OCI-LY1 (cell line): ENCODE data around the gene ZNRF1.

Experiments
- H2AFZ ChIP-seq: fragments of 200-600 bp; sonication (generic), shearing (Covaris generic); 2 replicates; pipeline ENCODE4 v1.6.0; 2014; ENCODE audit warnings: antibody characterized with exemption, mild to moderate bottlenecking, low read length
- H3F3A ChIP-seq: fragments of 200-600 bp; sonication (generic), shearing (Covaris generic); 2 replicates; pipeline ENCODE4 v1.6.0; 2014; ENCODE audit warnings: mild to moderate bottlenecking, antibody characterized with exemption, low read length, moderate library complexity; ENCODE audit not compliant: insufficient read depth
- H3K27ac ChIP-seq: fragments of 200-600 bp; sonication (generic); 2 replicates; pipeline ENCODE4 v1.5.1; 2014; ENCODE audit warnings: low read length, mixed run types, mild to moderate bottlenecking, low read depth; ENCODE audit not compliant: poor library complexity, severe bottlenecking
- H3K27me3 ChIP-seq: fragments of 200-600 bp; sonication (generic); 2 replicates; pipeline ENCODE4 v1.6.0; 2014; ENCODE audit warnings: antibody characterized with exemption, mild to moderate bottlenecking, low read length, moderate library complexity; ENCODE audit not compliant: insufficient read depth
- H3K36me3 ChIP-seq: fragments of 200-600 bp; sonication (generic); 2 replicates; pipeline ENCODE4 v1.6.1; 2014; ENCODE audit warnings: mild to moderate bottlenecking, antibody characterized with exemption, low read length, moderate library complexity, mixed read lengths; ENCODE audit not compliant: insufficient read depth
- H3K4me1 ChIP-seq: fragments of 200-600 bp; sonication (generic); 2 replicates; pipeline ENCODE4 v1.5.1; 2014; ENCODE audit warnings: mild to moderate bottlenecking, low read length, moderate library complexity; ENCODE audit not compliant: insufficient read depth, severe bottlenecking
- H3K4me2 ChIP-seq: fragments of 200-600 bp; sonication (generic), shearing (Covaris generic); 2 replicates; pipeline ENCODE4 v1.6.1; 2014; ENCODE audit warnings: low read length
- H3K4me3 ChIP-seq: fragments of 200-600 bp; sonication (generic); 2 replicates; pipeline ENCODE4 v1.5.1; 2014; ENCODE audit warnings: low read length, low read depth, mild to moderate bottlenecking, mixed read lengths; ENCODE audit not compliant: poor library complexity, severe bottlenecking
- H3K79me2 ChIP-seq: fragments of 200-600 bp; shearing (Covaris generic); 2 replicates; pipeline ENCODE4 v1.6.1; 2016; ENCODE audit warnings: mixed run types, low read length, mixed read lengths; ENCODE audit not compliant: insufficient read depth
- H3K9ac ChIP-seq: fragments of 200-600 bp; sonication (generic), shearing (Covaris generic); 2 replicates; pipeline ENCODE4 v1.6.1; 2014; ENCODE audit warnings: mild to moderate bottlenecking, low read length, mixed read lengths
- H3K9me2 ChIP-seq: fragments of 200-600 bp; sonication (generic), shearing (Covaris generic); 2 replicates; pipeline ENCODE4 v1.6.1; 2014; ENCODE audit warnings: low read depth, mild to moderate bottlenecking, low read length, mixed read lengths
- H3K9me3 ChIP-seq: fragments of 200-600 bp; shearing (Covaris generic); 2 replicates; pipeline ENCODE4 v1.6.1; 2014; ENCODE audit warnings: low read length, mixed read lengths
- H4K20me1 ChIP-seq: fragments of 200-600 bp; sonication (generic), shearing (Covaris generic); 2 replicates; pipeline ENCODE4 v1.6.0; 2016; ENCODE audit warnings: mild to moderate bottlenecking, low read length; ENCODE audit not compliant: insufficient read depth
- CTCF ChIP-seq: fragments of 200-600 bp; sonication (generic), shearing (Covaris generic); IDR thresholded peaks from 2 replicates; pipeline ENCODE4 v1.5.1; 2017; ENCODE audit warnings: mild to moderate bottlenecking, antibody characterized with exemption, low read length, moderate library complexity, mixed read lengths
- EZH2 ChIP-seq: fragments of 200-600 bp; sonication (generic), shearing (Covaris generic); IDR thresholded peaks from 2 replicates; pipeline ENCODE4 v1.8.0; 2017; ENCODE audit warnings: borderline replicate concordance, mixed run types, mild to moderate bottlenecking, antibody characterized with exemption, low read length, moderate library complexity, mixed read lengths

ZNRF1 gene

DNA sequence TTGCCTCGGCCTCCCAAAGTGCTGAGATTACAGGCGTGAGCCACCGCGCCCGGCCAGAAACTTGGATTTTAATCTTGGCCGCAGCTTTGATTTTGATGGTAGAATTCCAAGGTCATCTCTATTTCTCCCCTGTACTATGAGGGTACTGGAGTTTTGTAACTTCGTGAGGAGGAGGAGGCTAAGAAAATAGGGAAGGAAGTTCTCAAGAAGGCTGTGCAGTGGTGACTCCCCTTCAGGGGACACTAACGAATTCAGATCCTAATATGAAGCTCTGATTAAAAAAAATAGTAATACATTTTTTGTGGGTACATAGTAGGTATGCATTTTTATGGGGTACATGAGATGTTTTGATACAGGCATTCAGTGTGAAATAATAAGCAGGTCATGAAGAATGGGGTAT lies 61.9 kb downstream of the ZNRF1 start:
- Histone ChIP-seq H3K9ac (no peak overlapping the region), H3K27me3 (no peaks in the 10 kb centered on the region), H3K79me2 (no peaks in the 10 kb centered on the region), H3F3A (no peaks in the 10 kb centered on the region), H3K4me2 (no peak overlapping the region), H3K27ac (no peak overlapping the region), H4K20me1 (no peaks in the 10 kb centered on the region), H3K9me3 (no peaks in the 10 kb centered on the region), H3K9me2 (no peaks in the 10 kb centered on the region), H2AFZ (no peak overlapping the region), H3K4me1 (no peaks in the 10 kb centered on the region), H3K4me3 (no peak overlapping the region), H3K36me3 (no peaks in the 10 kb centered on the region)
- TF ChIP-seq EZH2 (no peak), CTCF (no peak)

GRCh38 chr16:75061669-75062068 lies 62.8 kb downstream of the ZNRF1 start:
- H3K4me1 ChIP-seq = no peaks in the 10 kb centered on the region
- no peak overlapping the region for H3K9ac ChIP-seq
- no peak overlapping the region for H3K27ac ChIP-seq
- H3K27me3 ChIP-seq = no peaks in the 10 kb centered on the region
- H3K4me3 ChIP-seq = no peak overlapping the region
- H3K9me3 ChIP-seq = no peaks in the 10 kb centered on the region
- no peak overlapping the region for H3K4me2 ChIP-seq
- H3K79me2 ChIP-seq = no peaks in the 10 kb centered on the region
- H2AFZ ChIP-seq = no peak overlapping the region
- H3K36me3 ChIP-seq = no peaks in the 10 kb centered on the region
- H3K9me2 ChIP-seq = no peaks in the 10 kb centered on the region
- H3F3A ChIP-seq = no peaks in the 10 kb centered on the region
- no peaks in the 10 kb centered on the region for H4K20me1 ChIP-seq
- TF ChIP-seq EZH2 (no peak), CTCF (no peak)

DNA sequence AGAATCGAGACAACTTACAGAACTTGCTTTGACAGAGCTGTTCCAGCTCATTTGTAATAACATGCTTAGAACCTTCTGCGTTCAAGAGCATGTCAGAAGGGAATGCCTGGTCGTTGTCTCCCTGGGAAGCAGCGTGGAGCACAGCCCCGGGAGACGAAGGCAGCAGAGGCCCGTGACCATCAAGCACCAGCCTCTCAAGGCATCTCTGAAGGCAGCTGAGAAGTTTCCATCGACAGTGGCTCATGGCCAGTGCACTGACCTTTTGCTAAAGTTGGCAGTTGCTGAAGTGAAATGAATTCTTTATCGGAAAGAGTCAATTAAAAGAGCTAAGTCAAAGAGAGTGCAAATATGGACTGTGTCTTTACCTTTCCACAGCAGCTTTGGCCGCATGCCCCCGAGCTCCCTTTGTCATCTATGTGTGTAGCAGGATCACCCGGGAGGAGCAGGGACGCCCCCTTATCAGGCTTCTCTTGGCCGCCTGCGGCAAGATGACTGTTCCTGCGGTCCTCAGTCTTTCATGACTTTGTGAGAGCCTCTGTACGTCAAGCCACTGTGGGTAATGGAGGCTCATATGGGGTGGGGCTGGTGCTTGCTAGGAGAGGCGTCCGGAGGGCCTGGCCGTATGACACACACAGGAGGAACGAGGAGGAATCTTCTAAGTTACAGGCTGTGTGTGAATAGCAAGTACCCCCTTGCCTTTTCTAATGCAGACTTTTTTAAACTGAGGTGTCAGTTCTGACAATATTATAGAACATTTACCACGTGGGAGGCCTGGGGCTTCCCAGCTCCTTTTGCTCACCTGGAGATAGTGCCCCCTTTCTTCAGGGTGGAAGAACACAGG lies 63.5 kb downstream of the ZNRF1 start:
- H2AFZ ChIP-seq = no peak overlapping the region
- no peak overlapping the region for H3K9ac ChIP-seq
- H3K4me2 ChIP-seq = no peak overlapping the region
- TF ChIP-seq EZH2 (no peak), CTCF (no peak)
- no peaks in the 10 kb centered on the region for H3K36me3 ChIP-seq
- H3K27ac ChIP-seq = no peak overlapping the region
- H3K4me1 ChIP-seq = no peaks in the 10 kb centered on the region
- no peaks in the 10 kb centered on the region for H3K79me2 ChIP-seq
- H3K9me3 ChIP-seq = no peaks in the 10 kb centered on the region
- H4K20me1 ChIP-seq = no peaks in the 10 kb centered on the region
- no peaks in the 10 kb centered on the region for H3F3A ChIP-seq
- H3K27me3 ChIP-seq = no peaks in the 10 kb centered on the region; the same call in 1 of the 2 replicates
- no peak overlapping the region for H3K4me3 ChIP-seq
- no peaks in the 10 kb centered on the region for H3K9me2 ChIP-seq
